IMR-90 (cell line): ENCODE measurements around the gene LACC1.
A peak's percentile ranks its signal among the peaks of the same experiment; 100 is the strongest.

Experiments used
- CEBPB ChIP-seq: IDR thresholded peaks from 2 replicates; pipeline ENCODE4 v1.6.1; 2012; ENCODE audit warnings: low read depth, low read length, improper control_type of control experiment
- POLR2A ChIP-seq: IDR thresholded peaks from 2 replicates; pipeline ENCODE4 v1.6.1; 2012; ENCODE audit warnings: mild to moderate bottlenecking, low read depth, low read length
- RAD21 ChIP-seq: IDR thresholded peaks from 2 replicates; pipeline ENCODE4 v1.6.1; 2012; ENCODE audit warnings: low read length, improper control_type of control experiment
- RCOR1 ChIP-seq: IDR thresholded peaks from 2 replicates; pipeline ENCODE4 v1.6.1; 2012; ENCODE audit warnings: mild to moderate bottlenecking, low read length, improper control_type of control experiment; ENCODE audit not compliant: insufficient replicate concordance
- RFX5 ChIP-seq: IDR thresholded peaks from 2 replicates; pipeline ENCODE4 v1.8.0; 2012; ENCODE audit warnings: low read depth, mild to moderate bottlenecking, low read length, moderate library complexity
- TF ChIP-seq, protein P1 (sequence below): conservative IDR thresholded peaks from 2 replicates; pipeline ENCODE4 v1.5.1; 2012; ENCODE audit warnings: mild to moderate bottlenecking, low read depth, low read length, improper control_type of control experiment

GRCh38 chr13:43878892-43879754 lies 581 bp upstream of the LACC1 start, which contains the start of gene CCDC122:
- TF ChIP-seq RCOR1 (no peak), POLR2A (peak; percentile 90), CEBPB (peak; percentile 74), RFX5 (no peak), RAD21 (no peak)
- TF ChIP-seq, protein P1, sequence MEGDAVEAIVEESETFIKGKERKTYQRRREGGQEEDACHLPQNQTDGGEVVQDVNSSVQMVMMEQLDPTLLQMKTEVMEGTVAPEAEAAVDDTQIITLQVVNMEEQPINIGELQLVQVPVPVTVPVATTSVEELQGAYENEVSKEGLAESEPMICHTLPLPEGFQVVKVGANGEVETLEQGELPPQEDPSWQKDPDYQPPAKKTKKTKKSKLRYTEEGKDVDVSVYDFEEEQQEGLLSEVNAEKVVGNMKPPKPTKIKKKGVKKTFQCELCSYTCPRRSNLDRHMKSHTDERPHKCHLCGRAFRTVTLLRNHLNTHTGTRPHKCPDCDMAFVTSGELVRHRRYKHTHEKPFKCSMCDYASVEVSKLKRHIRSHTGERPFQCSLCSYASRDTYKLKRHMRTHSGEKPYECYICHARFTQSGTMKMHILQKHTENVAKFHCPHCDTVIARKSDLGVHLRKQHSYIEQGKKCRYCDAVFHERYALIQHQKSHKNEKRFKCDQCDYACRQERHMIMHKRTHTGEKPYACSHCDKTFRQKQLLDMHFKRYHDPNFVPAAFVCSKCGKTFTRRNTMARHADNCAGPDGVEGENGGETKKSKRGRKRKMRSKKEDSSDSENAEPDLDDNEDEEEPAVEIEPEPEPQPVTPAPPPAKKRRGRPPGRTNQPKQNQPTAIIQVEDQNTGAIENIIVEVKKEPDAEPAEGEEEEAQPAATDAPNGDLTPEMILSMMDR, result no peak
